HG03571 (cell line): ENCODE data around the gene STAMBPL1.
"Not testable (repeated sequence)": the region's sequence is repeated elsewhere in the genome, so short reads cannot be mapped to it uniquely, and the experiment has no call there.

Experiments used
- ATAC-seq: cut with Tn5 transposase; IDR thresholded peaks from one replicate; pipeline ENCODE4 v1.9.1; 2021; ENCODE audit not compliant: unreplicated experiment

STAMBPL1 gene

DNA sequence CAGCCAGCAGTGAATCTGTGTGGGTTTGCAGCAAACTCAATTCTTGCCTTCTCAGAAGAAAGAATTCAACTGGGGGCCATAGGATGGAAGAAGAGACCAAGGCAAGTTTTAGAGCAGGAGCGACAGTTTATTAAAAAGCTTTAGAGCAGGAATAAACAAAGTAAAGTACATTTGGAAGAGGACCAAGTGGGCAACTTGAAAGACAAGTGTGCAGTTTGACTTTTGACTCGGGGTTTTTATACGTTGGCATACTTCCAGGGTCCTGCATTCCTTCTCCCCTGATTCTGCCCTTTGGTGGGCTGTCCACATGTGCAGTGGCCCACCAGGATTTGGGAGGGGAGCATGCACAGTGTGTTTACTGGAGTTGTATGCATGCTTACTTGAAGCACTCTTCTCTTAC, 25.4 kb upstream of the STAMBPL1 start:
- no peak for ATAC-seq

- ATAC-seq = no peak
These were observed 22.2 kb upstream of the STAMBPL1 start for GRCh38 chr10:88857831-88858230.

DNA sequence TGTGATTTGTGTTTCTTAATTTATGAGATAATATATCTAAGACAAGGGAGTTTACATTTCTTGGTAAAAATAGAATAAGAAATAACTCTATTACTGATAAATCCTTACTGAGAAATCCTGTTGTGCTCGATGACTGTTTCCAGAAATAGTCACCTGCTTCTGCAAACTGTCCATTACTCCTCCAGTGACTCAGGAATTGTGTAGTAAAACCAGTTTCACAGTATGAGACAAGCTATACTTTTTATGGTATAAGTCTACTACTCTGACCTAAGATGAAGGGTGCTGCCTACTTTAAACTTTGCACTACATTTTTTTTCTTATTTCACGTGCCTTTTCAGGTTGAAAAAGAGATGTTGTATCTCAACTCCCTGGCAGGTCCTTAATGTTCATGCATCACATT, 21.6 kb upstream of the STAMBPL1 start:
- ATAC-seq = no peak

GRCh38 chr10:88861036-88861435, 19.0 kb upstream of the STAMBPL1 start:
- no peak for ATAC-seq

DNA sequence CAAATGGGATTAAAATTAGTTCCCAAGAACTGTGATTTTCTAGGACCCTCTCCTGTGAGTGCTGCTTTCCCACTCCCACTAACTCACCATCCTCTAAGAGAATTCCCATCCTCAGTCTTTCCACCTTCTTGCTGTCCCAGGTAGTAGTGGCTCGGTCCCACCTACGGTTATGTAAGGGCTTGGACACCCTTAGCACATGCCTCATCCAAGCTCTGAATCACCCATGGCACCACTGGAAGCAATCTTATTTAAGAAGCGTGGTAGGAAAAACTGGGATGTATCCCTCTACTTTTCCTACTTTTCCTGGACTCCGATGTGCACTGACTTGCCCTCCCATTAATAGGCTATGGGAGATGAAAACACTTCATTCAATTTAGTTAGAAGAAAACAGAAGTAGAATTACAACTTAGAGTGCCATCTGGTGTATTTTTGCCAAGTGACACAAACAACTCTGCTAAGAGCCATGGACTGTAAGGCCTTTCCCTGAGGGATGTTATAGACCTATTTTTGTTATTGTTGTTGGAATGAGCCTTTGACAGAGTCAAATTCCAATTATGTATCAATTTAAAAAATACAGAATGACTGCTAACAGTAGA, 14.7 kb upstream of the STAMBPL1 start:
- ATAC-seq = no peak

DNA sequence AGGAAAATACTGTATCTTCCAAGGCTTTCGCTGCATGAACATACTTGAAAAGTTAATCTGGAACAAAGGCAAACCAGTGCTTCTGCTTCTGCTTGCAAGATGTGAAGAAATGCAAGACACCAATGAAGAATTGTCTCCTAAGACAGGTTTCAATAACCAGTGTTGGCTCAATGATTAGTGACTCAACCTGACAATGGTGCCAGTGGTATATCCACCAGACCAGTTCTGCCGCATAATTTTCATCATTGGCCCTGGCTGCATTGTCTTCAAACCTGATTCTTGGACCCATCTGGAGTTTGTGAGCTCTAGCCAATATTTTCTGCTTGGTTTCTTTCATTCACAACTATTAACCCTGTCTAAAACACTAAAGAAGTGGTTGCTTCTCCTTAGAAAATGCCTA, 13.6 kb upstream of the STAMBPL1 start:
- ATAC-seq = no peak

DNA sequence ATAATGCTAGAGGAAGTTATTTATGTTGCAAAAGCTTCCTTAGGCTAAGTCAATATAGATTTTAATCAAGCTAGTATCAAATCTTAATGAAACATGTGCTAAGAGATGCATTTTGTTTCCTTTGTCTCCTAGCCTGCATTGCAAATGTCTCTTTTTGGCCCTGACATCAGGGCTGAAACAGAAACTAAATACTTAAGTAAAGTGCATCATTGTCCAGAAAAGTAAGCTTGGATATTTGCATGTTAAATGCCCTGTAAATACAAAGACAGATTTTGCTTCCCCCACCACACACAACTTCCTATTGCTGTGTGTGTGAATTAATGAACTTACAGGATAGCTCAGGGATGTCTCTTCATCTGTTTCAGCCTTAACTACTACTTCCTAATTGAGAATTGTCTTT, 10.0 kb upstream of the STAMBPL1 start:
- no peak for ATAC-seq

DNA sequence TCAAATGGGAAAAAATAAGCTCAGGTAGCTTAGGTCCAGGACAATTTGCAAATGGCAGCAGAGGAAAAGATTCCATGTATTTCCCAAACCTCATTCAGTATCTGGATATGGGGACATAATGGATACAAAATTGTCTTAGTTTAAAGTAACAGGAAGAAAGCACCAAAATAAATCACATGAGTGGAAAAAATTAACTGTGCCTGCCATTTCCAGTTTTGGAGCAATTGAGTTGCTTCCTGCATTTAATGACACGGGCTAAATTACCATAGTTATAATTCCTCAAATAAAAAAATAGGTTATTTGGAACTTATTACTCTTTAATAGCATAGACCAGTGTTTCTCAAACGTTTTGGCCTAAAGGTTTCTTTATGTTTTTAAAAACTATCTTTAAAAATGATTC, 6.3 kb upstream of the STAMBPL1 start:
- no peak for ATAC-seq

DNA sequence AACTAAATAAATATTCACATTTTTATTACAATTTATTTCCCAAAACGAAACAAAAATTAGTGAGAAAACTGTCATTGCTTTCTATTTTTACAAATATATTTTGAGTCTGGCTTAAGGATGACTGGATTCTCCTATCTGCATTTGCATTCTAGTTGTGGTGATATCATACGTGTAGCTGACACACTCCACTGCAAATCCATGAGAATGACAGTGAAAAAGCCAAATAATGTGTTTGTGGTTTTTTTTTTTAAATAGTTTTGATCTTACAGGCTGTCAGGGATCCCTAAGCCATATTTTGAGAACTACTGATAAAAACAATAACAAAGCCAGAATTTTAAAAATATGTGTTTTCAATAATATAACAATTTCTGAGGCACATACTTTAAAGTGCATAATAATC, 5.8 kb upstream of the STAMBPL1 start:
- no peak for ATAC-seq

DNA sequence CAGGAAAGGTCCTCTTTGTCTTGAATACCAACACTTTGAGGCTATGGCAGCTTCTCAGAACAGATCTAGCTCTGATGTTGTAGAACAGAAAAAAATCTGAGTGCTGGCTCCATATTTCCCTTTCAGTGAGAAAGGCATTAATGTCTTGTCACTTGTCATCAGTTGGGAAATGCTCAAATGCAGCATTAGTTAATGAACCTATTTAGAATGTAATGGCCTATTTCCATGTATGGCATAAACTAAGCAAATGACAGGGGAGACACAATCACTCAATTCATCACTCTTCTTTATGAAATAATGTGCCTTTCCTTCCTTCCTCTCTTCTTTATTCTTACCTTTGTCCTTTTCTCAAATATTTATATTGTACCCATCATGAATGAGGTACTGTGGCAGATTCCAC, 5.0 kb upstream of the STAMBPL1 start:
- no peak for ATAC-seq

DNA sequence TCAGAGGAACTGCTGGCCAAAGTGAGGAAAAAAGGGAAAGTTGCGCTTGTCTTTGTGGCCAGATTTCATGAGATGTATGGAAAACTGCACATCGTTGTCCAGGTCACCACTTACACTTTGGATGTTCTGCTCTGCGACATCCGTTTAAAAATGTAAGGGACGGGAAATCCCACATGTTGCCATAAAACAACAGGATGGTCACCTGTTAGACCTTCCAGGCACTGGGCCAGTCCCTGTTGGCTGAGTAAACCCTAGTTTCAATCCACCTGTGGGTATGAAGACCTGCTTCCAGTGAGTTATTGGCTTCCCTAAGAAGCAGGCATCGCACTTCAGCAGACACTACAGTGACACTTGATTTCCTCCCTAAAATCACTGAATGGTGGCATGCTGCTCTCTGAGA, 2.7 kb upstream of the STAMBPL1 start:
- no peak for ATAC-seq

DNA sequence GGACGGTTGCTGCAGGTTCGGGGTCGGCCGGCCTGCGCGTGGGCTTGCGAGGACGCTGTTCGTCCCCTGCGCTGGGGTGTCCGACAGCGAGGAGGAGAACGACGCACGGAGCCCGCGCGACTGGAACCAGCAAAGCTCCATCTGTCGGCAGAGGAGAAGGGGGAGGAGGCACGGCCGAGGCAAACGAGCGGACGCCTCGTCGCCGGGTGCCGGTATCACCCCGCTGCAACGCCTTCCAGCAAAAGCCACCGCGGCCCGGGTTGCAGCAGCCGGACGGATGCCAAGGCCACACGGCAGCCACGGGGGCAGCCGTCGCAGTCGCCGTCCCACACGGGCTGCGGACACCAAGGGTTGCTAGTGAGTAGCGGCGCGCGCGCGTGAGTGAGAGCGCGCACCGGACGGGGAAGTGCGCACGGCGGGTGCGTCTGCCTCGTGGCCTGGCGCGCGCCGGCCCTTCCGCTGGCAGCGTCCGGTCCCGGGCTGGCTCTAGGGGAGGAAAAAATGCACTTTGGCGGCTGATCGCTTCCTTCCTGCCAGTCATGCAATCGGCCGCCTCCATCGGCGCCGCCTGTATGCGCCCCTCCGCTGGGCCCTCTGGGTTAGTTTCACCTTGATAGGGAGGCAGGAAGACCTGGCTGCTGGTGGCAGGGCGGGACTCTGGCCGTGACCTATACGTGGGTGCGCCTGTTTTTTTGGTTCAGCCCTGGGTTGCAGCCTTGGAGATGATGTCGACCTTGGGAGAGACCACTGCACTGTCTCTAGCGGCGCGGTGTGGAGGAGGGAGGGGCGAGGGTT, 434 bp downstream of the STAMBPL1 start:
- peak; percentile 73 for ATAC-seq

DNA sequence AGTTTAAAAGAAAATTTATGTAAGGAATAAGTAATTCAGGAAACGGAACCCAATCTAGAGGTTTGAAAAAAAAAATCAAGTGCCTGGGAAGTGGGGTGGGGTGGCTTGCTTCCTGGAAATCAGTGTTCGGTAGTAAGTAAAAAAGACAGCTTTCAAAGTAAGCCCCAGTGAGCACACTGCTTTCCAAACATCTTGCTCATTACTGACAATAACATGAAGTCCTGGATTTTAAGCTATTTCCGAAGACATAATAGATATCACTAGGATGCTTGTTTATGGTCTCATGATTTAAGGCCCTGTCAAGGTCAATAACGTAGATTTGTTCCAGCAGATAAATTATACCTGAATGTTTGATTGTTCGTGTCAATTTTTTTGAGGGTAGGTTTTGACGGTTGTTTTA, 1.3 kb downstream of the STAMBPL1 start:
- ATAC-seq = no peak

GRCh38 chr10:88881922-88882645, 2.0 kb downstream of the STAMBPL1 start:
- no peak for ATAC-seq

DNA sequence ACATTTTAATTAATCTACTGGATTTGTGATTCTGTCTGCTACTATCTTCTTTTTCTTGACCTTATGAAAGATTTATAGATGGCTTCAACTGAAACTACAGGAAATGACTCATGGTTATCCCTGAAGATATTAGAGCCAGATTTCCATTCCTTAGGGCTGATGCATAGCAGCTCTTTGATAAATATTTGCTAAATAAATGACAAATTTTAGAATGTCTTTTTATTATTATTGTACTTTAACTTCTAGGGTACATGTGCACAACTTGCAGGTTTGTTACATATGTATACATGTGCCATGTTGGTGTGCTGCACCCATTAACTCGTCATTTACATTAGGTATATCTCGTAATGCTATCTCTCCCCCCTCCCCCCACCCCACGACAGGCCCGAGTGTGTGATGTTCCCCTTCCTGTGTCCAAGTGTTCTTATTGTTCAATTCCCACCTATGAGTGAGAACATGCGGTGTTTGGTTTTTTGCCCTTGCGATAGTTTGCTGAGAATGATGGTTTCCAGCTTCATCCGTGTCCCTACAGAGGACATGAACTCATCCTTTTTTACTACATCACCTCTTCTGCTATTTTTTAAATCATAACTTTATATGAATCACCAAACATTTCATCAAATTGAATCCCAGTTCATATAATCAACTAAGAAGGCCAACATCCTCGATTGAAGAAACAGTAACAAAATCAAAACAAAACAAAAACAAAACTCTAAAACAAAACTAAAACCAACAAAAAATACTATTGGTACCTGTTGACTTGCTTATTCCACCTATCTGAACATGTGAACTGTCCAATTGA, 2.8 kb downstream of the STAMBPL1 start:
- not testable (repeated sequence) for ATAC-seq

GRCh38 chr10:88883448-88883809, 3.4 kb downstream of the STAMBPL1 start:
- ATAC-seq = no peak

DNA sequence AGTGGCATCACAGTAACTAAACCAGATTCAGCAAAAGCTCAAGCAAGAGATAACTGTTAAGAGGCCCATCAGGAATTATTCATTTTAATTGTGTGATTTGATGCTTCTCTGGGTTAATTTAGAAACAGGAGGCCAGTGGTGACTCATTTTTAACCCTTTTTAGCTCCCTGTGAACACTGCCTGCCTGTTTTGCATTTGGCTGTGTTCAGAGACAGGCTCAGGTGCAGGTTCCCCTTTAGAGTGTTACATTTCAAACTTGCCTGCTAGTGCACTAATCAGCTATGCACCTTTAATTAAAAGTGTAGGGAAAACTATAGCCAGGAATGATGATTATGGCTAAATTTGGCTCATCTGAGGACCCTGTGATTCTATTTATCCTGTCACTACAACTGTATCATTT, 6.5 kb downstream of the STAMBPL1 start:
- peak; percentile 47 for ATAC-seq

GRCh38 chr10:88888810-88889445, 8.9 kb downstream of the STAMBPL1 start:
- ATAC-seq = no peak

DNA sequence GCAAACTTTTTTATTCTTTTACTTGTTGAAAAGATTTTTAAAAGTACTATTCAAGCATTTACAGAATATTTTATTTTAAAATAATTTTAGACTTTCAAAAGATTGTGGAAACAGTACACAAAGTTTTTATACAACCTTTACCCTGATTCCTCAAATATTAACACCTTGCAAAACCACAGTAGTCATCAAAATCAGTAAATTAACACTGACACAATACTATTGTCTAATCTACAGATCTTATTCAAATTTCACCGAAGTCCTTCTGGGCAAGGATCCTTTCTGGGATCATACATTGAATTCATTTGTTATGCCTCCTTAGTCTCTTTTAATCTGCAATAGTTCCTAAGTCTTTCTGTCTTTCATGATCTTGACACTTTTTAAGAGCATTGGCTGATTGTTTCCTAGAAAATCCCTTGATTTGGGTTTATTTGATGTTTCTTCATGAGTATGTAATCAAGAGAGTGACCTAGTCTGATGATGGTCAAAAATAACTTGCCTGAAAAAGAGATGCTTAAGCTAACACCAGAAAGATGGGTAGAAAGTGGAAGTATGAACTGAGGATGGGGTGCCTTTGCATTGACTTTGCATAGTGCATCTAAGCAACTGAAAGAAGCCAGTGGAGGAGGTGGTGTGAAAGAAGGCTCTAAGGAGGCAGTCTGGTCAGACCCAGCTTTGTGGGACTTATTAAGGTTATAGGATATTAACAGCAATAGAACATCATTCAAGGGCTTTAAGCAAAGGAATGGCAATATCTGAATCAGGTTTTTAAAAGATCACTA, 9.7 kb downstream of the STAMBPL1 start:
- ATAC-seq = no peak

- no peak for ATAC-seq
These were observed 10.8 kb downstream of the STAMBPL1 start for GRCh38 chr10:88890681-88891381.
